Measurements from ENCODE around the gene CLDN25.
"Not testable (repeated sequence)": the region's sequence is repeated elsewhere in the genome, so short reads cannot be mapped to it uniquely, and the experiment has no call there.

CLDN25 gene

DNA sequence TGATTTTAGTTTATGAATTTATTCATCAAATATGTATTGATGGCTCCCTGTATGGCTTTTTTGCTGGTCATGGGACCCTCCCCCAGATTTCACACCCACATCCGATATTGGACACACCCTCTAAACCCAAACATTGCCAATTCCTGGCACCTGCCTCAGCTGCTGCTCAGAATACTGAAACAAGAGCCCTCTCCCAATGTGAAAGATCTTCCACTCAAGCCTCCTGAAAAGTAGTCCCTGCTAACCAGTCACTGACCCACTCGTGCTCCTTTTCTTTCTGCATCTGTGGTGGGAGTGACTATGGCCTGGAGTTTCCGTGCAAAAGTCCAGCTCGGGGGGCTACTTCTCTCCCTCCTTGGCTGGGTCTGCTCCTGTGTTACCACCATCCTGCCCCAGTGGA, at the start of gene CLDN25:
TSS of gene CLDN25 (plus strand) at position 301 of the 400 bp plus-strand sequence. CDS start at position 301, 0 bp downstream.
- DNase-seq: no peak

DNA sequence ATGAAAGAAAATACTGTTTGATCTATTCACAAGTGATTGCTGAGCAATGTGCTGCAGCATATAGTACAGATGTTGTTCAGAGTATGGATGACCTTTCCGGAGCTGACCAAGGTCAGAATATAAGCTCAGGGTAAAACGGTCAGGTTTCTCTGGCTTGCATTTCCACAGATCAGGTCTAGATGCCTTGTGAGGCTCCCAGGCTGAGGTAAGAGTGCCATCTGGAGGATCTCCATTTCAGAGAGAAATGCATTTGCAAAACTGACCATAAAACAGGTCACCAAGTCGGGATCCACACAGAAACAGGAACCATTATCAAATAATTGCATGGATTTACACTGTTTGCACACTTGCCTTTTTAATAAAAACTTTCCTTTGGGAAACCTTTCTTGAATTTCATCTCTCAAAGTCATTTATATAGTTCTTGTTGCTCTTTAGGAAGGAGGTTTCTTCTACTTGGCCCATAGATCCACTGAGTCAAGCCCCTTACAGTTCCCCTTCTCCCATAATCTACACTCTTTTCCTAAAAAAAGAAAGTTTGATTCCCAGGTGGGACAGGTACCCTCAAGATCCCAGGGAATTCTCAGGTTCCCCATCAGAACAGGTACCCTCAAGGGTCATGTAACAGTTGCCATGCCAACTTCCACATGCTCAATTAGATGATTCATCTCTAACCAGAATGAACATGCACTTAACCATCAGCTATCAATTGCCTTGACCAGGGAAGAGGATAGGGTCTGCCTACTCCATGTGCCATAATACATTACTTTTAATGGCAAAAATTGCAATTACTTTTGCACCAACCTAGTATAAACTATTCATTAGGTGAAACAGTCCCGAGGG, 48.5 kb upstream of the CLDN25 start:
- DNase-seq: no peak

DNA sequence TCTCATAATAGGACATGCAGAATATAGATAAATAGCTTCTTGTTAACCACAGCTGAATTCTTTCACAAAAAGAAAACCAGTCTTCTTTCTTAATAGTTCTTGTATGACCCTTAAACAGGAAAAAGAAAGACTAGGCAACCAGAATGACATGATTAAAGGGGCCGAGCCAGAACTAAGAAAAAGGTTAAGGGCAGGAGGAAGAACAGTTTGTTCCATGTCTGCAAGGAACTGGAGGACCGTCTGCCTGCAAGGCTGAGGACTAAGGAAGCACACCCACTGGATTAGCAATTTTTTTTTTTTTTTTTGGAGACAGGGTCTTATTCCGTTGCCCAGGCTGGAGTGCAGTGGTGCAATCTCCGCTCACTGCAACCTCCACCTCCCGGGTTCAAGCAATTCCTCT, 47.5 kb upstream of the CLDN25 start:
- no peak for DNase-seq

DNA sequence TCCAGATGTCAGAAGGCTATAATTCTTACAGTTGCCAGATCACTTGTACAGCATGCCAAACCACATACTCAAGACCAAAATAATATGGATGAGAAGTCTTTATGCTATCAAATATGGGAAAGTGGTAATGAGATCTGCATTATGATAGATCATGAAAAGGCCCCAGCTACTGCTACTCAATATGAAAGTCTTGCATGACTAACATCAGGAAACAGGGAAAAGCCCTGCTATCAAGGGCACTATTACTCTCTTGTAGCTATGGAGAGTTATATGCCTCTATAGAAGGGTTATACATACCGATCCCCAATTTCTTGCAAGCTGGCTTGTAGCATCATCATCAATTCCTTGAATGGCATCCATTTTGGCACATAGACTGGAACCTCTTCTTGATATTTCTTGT, 43.3 kb upstream of the CLDN25 start:
- no peak for DNase-seq

DNA sequence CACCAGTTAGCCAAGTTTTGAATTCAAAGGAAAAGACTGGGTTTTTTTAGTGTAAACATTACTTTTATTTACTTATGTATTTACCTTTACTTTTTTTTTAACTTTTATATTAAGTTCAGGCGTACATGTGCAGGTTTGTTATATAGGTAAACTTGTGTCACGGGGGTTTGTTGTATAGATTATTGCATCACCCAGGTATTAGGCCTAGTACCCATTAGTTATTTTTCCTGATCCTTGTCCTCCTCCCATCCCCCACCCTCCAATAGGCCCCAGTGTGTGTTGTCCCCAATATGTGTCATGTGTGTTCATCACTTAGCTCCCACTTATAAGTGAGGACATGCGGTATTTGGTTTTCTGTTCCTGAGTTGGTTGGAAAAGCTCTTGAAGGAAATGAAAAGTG, 26.7 kb upstream of the CLDN25 start:
- DNase-seq: no peak

DNA sequence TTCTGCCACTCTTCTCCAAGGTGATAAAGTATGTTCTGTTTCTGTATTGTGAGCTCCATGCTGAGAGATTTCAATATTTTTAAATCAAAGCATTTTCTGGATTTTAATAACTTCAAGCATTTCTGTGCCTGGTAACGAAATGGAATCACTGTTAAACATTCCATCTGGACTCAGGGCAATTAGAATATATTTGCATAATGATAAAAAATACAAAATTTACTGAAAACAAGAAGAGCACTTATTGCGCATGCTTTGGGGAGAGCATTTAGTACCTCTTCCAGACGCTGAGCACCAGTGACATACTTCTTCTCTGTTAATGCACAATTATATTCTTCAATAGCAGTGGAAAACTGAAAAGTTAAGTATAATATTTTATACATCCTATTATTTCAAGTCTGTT, 19.4 kb upstream of the CLDN25 start:
- no peak for DNase-seq

DNA sequence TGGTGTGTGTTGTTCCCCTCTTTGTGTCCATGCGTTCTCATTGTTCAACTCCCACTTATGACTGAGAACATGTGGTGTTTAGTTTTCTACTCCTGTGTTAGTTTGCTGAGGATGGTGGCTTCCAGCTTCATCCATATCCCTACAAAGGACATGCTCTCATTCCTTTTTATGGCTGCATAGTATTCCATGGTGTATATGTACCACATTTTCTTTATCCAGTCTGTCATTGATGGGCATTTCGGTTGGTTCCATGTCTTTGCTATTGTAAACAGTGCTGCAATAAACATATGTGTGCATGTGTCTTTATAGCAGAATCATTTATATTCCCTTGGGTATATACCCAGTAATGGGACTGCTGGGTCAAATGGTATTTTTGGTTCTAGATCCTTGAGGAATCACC, 16.6 kb upstream of the CLDN25 start:
- not testable (repeated sequence) for DNase-seq

DNA sequence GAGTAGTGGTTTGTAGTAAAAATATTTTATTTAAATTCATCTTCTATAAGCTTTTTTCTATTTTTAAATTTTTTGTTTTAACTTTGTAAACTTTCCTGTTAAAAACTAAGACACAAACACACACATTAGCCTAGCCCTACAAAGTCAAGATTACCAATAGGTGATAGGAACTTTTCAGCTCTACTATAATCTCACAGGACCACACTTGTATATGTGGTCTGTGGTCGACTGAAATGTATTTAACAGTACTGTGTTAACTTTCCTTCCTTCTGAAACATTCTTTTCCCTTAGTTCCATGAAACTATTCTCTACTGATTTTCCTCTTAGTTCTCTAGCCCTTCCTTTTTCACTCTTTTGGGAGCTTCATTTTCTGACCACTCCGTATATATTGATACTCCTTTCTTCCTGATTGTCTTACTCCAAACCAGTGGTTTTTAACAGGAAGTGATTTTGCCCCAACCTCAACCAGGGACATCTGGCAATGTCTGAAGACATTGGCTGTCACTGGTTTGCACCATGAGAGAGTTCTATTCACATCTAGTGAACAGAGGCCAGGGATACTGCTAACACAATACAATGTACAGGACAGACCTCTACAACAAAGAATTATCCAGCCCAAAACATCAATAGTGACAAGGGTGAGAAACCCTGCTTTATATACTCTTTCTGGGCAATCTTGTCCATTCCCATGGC, 14.9 kb upstream of the CLDN25 start:
- DNase-seq: no peak

DNA sequence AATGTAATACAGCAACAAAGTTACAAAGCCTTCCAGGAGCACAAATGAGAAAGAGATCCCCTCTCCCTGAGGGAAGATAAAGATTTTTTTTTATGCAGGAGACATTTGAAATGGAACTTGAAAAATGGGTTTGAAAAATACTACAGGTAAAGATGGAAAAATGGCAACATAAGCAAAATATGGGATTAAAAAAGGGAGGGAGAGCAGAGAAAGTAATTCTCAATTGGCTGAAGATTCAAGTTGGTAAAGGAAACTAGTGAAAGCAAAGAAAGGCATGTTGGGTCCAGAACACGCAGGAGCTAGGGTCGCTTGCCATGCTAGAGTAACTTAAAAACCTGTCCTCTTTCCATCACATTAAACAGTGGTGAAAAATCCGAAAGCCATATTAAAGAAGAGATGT, 7.6 kb upstream of the CLDN25 start:
- no peak for DNase-seq

DNA sequence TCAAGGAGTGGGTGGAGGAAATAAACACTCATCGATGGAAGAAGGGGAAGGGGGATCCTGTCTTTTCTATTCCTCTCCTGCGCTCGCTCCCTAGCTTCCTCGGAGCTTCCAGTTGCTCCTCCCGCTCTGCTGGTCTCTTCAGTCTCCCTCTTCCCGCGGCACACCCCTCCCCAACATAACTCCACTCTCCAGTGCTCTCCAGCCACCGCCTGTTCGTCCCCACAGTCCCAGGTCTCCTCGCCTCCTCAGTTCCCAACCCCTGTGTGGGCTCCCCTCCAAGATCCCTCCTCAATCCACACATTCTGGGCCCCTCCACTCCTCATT, 6.5 kb upstream of the CLDN25 start:
- no peak for DNase-seq

DNA sequence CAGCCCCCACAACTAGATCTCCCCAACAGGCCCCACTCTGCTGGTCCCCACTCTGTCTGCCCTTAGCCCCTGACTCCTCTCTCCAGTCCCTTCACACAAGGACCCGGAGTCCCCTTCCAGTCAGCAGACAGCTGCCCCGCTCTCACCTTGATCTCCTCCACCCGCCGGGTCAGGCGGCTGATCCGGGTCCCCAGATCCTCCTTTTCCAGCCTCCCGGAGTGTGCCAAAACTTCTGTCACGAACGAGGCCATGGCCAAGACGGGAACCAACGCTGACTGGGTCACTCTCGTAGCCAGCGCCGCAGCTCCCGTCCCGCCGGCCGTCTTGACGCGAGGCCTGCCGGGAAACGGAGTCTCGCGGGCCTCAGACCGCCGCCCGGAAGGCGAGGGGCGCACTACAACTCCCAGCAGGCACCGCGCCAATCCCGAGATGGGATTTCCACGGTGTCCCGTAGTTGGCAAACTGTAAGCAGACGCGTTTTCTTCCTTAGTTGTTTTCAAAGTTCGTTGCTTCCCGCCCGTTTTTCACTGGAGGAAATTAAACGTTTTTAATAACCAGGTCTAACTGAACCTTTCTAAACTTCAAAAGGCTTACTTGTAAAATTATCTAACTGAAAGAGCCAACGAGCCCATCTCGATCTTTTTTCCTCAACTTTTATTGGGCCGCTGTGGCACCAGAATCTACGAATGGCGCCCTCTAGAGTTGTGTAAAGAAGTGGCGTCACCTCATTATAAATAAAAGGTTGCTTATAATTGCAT, 6.0 kb upstream of the CLDN25 start, which contains the start of gene ZW10:
TSS of gene ZW10 (minus strand) at position 277 of the 758 bp plus-strand sequence. CDS start at position 251, 26 bp downstream.
- DNase-seq: peak; percentile 91

DNA sequence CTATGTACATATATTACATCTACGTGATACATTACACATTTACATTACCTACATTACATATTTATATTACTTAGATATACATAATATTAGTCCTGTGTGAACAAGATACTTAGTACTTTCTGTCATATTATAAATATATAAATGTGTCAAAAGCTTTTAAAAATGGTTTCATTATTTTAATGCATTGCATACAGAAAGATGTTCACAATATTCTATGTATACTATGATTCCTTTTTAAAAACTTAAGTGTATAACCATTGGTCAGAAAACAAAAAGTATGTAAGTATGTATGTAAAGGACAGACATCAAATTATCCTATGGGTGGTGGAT, 5.5 kb upstream of the CLDN25 start:
- DNase-seq: no peak

DNA sequence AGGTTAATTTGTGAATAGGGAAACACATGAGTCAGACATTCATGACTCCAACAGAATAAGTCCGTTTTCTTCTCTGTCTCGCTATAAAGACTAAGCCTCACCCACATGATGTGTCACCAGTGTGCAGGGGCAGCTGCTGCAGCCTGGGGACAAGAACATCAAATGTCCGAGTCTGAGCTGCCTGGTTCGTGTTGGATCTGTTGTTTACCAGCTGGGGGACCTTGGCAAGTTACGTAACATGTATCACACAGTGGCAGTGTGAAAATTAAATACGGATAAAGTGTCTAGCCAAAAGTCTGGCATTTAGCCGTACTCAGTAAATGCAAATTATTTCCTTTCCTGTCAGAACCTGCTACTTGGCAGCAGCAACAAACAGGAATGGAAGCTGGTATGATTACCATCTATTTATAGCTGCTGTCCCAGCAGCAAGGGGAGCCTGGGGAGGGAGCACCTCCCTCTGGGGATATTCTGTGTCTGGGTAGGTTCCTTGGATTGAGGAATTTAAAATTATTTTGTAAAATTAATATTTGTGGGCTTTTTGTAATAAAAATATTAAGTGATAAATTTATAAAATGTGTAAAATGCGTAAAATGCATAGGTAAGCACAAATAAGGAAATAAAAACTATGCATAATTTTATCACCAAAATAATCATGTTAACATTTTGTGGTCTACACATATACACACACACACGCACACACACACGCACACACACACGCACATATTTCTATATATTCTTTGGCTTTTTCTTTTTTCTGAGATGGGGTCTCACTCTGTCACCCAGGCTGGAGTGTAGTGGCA, 1.3 kb upstream of the CLDN25 start:
- DNase-seq: no peak

DNA sequence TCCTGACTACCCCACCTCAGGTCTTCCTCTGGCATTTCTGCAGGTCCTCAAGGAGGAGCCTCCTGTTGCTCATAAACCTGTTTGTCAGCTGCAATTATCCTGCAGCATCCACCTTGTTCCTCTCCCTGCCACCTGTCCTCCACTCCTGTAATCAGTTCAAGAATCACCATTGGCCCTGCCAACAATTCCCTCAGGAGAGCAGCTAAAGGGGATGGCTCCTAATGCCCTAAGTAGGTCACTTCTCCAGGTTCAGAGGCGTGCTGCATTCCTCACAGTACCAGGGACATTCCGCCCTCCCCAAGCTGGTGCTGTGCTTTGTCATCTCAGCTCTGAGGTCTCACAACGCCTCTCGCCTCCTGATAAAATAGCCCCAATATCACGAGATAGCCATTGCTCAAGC, 2.1 kb downstream of the CLDN25 start:
- DNase-seq: no peak

DNA sequence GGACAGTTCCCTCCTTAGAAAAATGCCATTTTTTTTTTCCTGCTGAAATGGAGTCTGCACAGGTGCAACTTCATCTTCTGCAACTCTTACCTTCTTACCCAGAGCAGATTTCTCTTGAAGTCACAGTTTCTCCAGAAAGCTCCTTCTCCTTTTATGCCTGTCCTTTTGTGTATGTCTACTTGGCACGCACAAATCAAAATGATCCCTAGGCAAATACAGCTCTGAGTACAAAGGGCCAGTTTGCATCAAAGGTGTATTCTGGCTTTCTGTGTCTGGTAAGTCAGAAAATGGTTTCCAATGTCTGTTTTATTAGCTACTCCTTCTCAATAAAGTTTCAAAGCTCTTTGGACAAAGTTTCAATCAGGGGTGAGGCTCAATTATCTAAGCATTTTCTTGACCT, 2.5 kb downstream of the CLDN25 start:
- DNase-seq: no peak

DNA sequence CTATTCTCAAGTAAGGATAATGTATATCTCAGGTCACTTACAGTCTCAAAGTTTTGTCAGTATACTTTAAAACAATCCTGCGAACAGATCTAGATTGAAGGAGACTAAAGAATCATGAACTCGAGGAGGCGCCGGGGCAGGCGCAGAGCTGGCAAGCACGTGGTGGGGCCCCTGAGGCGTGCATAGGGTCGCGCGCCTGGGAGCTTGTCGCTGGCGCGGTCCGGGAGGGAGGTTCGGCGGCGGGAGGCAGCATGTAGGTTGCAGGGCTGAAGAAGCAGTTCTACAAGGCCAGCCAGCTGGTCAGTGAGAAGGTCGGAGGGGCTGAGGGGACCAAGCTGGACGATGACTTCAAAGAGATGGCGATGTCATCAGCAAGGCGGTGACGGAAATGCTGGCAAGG, 9.4 kb downstream of the CLDN25 start:
- not testable (repeated sequence) for DNase-seq

DNA sequence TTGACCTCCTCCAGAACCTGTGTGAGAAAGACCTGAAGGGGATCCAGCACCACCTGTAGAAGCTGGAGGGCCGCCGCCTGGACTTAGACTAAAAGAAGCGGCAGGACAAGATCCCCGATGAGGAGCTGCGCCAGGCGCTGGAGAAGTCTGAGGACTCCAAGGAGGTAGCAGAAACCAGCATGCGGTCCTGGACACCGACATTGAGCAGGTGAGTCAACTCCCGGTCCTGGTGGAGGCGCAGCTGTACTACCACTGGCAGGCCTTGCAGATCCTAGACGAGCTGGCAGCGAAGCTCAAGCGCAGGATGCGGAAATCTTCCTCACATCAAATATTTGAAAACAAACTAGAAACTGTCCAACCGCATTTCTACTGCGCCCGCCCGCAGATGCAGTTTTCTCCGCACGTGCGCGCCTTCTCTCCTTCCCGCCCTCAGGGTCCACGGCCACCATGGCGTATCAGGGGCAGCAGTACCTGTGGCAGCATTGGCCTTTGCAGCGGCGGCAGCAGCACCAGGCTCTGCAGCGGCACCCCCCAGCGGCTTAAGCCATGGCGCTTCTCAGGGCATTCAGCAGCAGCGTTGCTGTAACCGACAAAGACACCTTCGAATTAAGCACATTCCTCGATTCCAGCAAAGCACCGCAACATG, 10.2 kb downstream of the CLDN25 start:
- no peak for DNase-seq

DNA sequence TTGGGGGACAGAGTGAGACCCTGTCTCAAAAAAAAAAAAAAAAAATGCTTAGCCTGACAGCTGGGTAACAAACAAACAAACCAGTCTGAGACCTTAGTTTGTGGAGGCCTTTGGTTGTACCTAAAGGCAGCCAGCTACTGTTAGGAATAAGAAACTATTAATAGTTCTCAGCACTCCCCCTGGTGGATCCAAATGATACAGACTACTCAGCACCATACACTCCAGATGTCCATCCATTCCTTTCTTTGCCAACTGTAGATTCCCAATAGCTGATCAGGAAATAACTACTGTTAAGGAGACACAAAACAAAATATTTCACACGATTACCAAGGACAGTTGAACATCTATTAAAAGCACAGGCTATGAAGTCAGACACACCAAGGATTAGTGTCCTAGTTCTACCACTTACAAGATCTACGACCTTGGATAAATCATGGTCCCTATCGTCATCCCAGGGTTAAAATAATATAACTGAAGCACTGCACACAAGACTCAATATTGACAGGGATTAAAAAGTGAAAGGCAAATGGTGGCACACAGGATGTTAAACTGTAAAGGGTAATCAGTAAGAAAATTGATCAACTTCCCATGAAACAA, 17.2 kb downstream of the CLDN25 start:
- no peak for DNase-seq

DNA sequence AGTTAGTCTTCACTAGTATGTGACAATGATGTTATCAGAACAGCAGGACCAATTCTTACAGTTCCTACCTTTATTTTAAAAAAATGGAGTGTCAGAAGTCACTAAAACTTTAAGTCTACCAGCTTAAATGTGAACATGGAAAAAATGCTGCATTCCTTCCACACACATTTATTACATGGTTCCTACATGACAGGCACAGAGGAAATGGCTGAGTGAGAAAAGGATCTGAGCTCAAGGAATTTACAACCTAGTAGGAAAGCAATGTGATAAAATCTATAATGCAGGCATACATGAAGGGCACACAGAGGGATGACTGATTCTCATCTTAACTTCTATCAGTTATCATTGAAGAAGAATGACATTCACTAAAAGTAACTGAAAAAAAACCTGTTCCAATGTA, 23.0 kb downstream of the CLDN25 start:
- DNase-seq: no peak

DNA sequence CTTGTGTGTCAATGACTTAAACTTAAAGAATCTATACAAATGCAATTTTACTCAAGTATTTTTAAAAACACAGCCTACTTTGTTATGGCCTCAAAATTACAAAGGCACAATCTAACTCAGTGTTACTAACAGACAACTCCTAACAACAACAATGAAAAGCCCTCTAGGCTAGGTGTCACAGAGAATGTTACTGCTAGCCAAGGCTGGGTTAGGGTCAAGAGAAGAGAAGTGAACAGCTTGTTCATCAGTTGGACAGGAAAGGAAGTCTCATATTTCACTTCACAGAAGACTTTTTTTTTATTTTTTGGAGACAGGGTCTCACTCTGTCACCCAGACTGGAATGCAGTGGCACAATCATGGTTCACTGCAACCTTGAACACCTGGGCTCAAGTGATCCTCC, 26.0 kb downstream of the CLDN25 start:
- DNase-seq: no peak

DNA sequence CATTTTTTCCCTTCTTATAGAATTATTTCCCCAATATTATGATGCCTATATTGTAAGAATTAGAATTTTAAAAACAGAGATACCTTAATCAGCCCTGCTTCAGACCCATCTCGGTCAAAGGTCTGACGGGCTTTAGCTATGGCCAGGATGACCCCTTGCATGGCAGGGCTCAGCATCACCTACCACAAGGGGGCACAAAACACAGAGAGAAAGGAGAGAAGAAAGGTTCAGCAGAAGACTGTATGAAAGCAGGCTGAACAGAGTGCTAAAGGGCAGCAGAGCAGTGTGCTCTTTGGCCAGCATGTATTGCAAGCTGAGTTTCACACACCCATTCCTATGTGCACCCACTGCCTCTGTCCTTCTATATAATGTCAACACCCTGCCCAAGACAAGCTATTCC, 26.8 kb downstream of the CLDN25 start:
- no peak for DNase-seq

DNA sequence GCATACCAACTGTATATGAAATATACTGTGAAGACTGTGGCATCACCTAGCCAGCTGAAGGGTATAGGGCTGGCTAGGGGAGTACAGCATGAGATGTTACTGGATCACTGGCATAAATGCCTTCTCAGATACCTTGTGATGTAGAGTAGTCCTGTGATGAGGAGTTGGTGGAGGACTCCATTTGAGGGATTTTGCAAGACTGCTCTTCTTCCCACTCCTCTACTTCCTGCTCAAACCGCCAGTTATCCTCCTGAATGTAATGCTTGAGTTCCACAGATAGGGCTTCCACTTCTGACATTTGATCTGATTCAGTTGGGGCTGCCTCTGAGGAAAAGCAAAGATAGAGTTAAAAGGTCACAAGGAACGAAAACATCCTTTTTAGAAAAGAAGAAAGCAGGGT, 29.3 kb downstream of the CLDN25 start:
- no peak for DNase-seq

Data from stimulated activated CD4-positive, alpha-beta T cell treated with anti-CD3 and anti-CD28 coated beads, Interleukin-12 subunit alpha, Interleukin-12 subunit beta, amount 100 ng/mL, for 4 hours (primary cell).